ENCODE results near the gene PLRG1. TPM values are rescaled to one million over a fixed set of nuclear protein-coding genes. Genes with fewer than 3 reads are reported as not detected.

PLRG1 gene
- total and polyA plus RNA-seq, 2 donors (not counting 1 experiment from before 2014, with no cell fraction given), result 72.5 to 101 TPM

- Histone ChIP-seq H3K79me2 (ENCODE audit: control insufficient read depth, insufficient read depth, low read length) (no peaks in the 10 kb centered on the region), H3K4me1 (ENCODE audit: control insufficient read depth, extremely low read depth, insufficient read depth, low read length) (no peaks in the 10 kb centered on the region), H4K20me1 (ENCODE audit: control insufficient read depth, extremely low read depth, insufficient read depth, low read length) (no peaks in the 10 kb centered on the region), H3K27ac (ENCODE audit: insufficient read depth, low read length) (no peak overlapping the region), H3K4me3 (replicated peaks in 1 of 4; ENCODE audit: control extremely low read depth in 1 of 4, insufficient read depth in 1 of 4, low read depth in 3 of 4, low read length in 4 of 4) (no peak overlapping the region), H3K4me2 (ENCODE audit: extremely low read depth, insufficient read depth, low read length) (no peak overlapping the region), H3K9ac (ENCODE audit: insufficient read depth, low read length) (no peak overlapping the region), H3K27me3 (ENCODE audit: control insufficient read depth, insufficient read depth, low read length) (peaks cover 8% of the 10 kb centered on the region), H2AFZ (ENCODE audit: low read length) (no peak overlapping the region), H3K9me3 (ENCODE audit: control insufficient read depth, insufficient read depth, low read depth, low read length) (no peaks in the 10 kb centered on the region), H3K36me3 (ENCODE audit: control insufficient read depth, insufficient read depth, low read length) (no peaks in the 10 kb centered on the region)
- TF ChIP-seq EZH2 (IDR thresholded peaks at IDR 0.05; ENCODE audit: low read length, missing control alignments) (no peak), CTCF (conservative IDR thresholded peaks at IDR 0.05 in 1 of 2, IDR thresholded peaks at IDR 0.05 in 1 of 2; ENCODE audit: low read depth in 1 of 2, low read length in 2 of 2) (no peak)
- no peak for DNase-seq (ENCODE audit: low read depth in 2 of 2)
Measured at GRCh38 chr4:154487145-154487544, 63.1 kb downstream of the PLRG1 start.

DNA sequence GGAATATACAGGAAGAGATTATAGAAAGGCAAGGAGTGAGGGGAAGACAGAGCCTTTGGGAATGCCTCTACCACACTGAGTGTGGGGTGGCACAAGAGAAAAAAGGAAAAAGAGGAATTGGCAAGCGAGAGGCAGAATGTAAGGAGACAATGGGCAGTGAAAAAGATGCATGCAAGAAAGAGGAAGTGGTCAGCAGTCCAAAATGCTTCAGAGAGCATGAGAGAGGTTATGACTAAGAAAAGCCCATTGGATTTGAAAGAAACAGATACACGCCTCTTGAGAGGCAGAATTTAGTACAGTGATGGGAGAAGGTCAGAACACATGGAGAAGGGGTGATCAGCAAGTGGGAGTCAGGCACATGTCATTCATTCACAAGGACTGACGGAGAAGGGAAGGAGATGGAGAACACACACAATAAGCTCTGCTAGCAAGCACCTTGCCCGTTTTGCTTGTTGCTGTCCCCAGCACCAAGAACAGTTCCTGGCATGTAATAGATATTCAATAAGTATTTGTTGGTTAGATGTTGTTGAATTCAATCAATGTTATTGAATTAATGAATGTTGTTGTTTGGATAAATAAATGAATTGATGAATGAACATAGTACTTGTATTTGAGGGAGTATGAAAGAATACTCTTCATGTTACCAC lies 65.0 kb downstream of the PLRG1 start:
- TF ChIP-seq EZH2 (IDR thresholded peaks at IDR 0.05; ENCODE audit: low read length, missing control alignments) (no peak), CTCF (conservative IDR thresholded peaks at IDR 0.05 in 1 of 2, IDR thresholded peaks at IDR 0.05 in 1 of 2; ENCODE audit: low read depth in 1 of 2, low read length in 2 of 2) (no peak)
- no peaks in the 10 kb centered on the region for H3K4me1 ChIP-seq (ENCODE audit: control insufficient read depth, extremely low read depth, insufficient read depth, low read length)
- H3K9ac ChIP-seq (ENCODE audit: insufficient read depth, low read length), result no peak overlapping the region
- no peaks in the 10 kb centered on the region for H3K79me2 ChIP-seq (ENCODE audit: control insufficient read depth, insufficient read depth, low read length)
- no peak for DNase-seq (ENCODE audit: low read depth in 2 of 2)
- H4K20me1 ChIP-seq (ENCODE audit: control insufficient read depth, extremely low read depth, insufficient read depth, low read length), result no peaks in the 10 kb centered on the region
- no peaks in the 10 kb centered on the region for H3K9me3 ChIP-seq (ENCODE audit: control insufficient read depth, insufficient read depth, low read depth, low read length)
- peaks cover 5% of the 10 kb centered on the region for H3K27me3 ChIP-seq (ENCODE audit: control insufficient read depth, insufficient read depth, low read length)
- H3K36me3 ChIP-seq (ENCODE audit: control insufficient read depth, insufficient read depth, low read length), result no peaks in the 10 kb centered on the region
- H3K27ac ChIP-seq (ENCODE audit: insufficient read depth, low read length), result no peak overlapping the region
- H3K4me2 ChIP-seq (ENCODE audit: extremely low read depth, insufficient read depth, low read length), result no peak overlapping the region
- no peak overlapping the region for H3K4me3 ChIP-seq (replicated peaks in 1 of 4; ENCODE audit: control extremely low read depth in 1 of 4, insufficient read depth in 1 of 4, low read depth in 3 of 4, low read length in 4 of 4)
- no peak overlapping the region for H2AFZ ChIP-seq (ENCODE audit: low read length)

Other genes starting within 250 kb of the PLRG1 start
- under 0.01 TPM in 1 of 2 replicates, not detected in the other for gene DCHS2, start 58.6 kb downstream of the PLRG1 start, total RNA-seq
- not detected in 2 replicates for gene DCHS2, start 58.6 kb downstream of the PLRG1 start, polyA plus RNA-seq
- gene FGB, start 12.6 kb upstream of the PLRG1 start, total RNA-seq, result not detected in 2 replicates
- gene FGB, start 12.6 kb upstream of the PLRG1 start, polyA plus RNA-seq, result not detected in 2 replicates
- gene FGA, start 40.3 kb upstream of the PLRG1 start, total RNA-seq, result not detected in 2 replicates
- not detected in 2 replicates for gene FGA, start 40.3 kb upstream of the PLRG1 start, polyA plus RNA-seq
- not detected in 2 replicates for gene FGG, start 62.3 kb upstream of the PLRG1 start, total RNA-seq
- gene FGG, start 62.3 kb upstream of the PLRG1 start, polyA plus RNA-seq, result not detected in 2 replicates
- gene LRAT, start 193.6 kb upstream of the PLRG1 start, total RNA-seq, result under 0.01 TPM in 2 replicates
- gene LRAT, start 193.6 kb upstream of the PLRG1 start, polyA plus RNA-seq, result 0.03 and 0.08 TPM in 2 replicates
- under 0.01 TPM in 1 of 2 replicates, not detected in the other for gene RBM46, start 230.9 kb upstream of the PLRG1 start, total RNA-seq
- gene RBM46, start 230.9 kb upstream of the PLRG1 start, polyA plus RNA-seq, result 0.06 and 0.08 TPM in 2 replicates

Data from fibroblast of lung (primary cell).